Tibial nerve (tissue), 4 donors: ENCODE results near the gene HMGXB4.
"Not testable (repeated sequence)": the region's sequence is repeated elsewhere in the genome, so short reads cannot be mapped to it uniquely, and the experiment has no call there.

ENCODE experiments used
- CTCF ChIP-seq, 5 experiments: fragments of 200-600 bp in 3 of 5; fragments of 450-650 bp in 2 of 5; sonication (generic) in 3 of 5; IDR thresholded peaks; one replicate each; pipeline ENCODE4 v1.5.1; 2016 to 2019; ENCODE audit warnings: antibody characterized with exemption in 5 of 5, mild to moderate bottlenecking in 3 of 5, moderate library complexity in 2 of 5
- EP300 ChIP-seq, 2 donors: sonication (generic); formaldehyde crosslinking; IDR thresholded peaks; one replicate each; pipeline ENCODE4 v1.6.1; 2017; ENCODE audit warnings: antibody characterized with exemption in 2 of 2, mild to moderate bottlenecking in 1 of 2
- POLR2A ChIP-seq, 2 donors: fragments of 450-650 bp; IDR thresholded peaks; one replicate each; pipeline ENCODE4 v1.6.1; 2017; ENCODE audit warnings: antibody characterized with exemption in 2 of 2, mild to moderate bottlenecking in 2 of 2, moderate library complexity in 2 of 2

DNA sequence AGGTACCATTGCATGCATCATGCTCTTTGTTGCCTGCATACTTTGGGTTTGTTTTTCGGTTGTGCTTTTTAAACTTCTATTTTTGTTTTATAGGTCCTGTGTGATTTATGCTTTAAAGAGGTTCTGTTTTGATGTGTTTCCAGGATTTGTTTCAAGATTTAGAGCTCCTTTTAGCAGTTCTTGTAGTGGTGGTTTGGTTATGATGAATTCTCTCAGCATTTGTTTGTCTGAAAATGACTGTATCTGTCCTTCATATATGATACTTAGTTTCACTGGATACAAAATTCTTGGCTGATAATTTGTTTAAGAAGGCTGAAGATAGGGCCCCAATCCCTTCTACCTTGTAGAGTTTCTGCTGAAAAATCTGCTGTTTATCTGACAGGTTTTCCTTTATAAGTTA is 18.5 kb upstream of the HMGXB4 start:
- TF ChIP-seq CTCF, POLR2A, EP300 (IDR thresholded peaks at IDR 0.05): not testable (repeated sequence)
